ENCODE results near the gene PPP1R11. TPM values are rescaled to one million over a fixed set of nuclear protein-coding genes. Genes with fewer than 3 reads are reported as not detected.
"Not testable (repeated sequence)": the region's sequence is repeated elsewhere in the genome, so short reads cannot be mapped to it uniquely, and the experiment has no call there.

Gene PPP1R11
- total and polyA plus RNA-seq, 2 of the 4 experiments (the other 2 are of a cell fraction): 15.6 to 46.0 TPM

DNA sequence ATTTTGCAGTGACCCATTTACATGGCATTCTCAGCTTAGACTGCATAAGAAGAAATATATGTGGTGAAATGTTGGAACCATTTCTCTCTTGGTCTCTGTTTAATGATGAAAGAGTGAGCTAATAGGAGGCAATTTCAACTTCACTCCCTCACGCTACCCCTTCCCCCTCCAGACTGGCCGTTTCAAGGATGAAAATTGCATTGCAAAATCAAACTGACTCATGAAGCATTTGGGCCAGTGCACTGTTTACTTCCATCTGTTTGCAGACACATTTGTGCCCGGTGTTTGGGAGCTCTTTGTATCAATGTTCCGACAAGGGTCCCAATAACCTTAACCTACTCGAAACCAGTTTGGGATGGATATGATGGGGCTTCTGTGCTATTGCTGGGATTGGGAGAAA is 33.6 kb upstream of the PPP1R11 start:
- H3K4me3 ChIP-seq (ENCODE audit: insufficient read depth, low read depth, low read length); H3K4me1 ChIP-seq (ENCODE audit: control insufficient read depth, insufficient read depth, low read length); in situ Hi-C loops (cut with MboI; ENCODE audit: low sequenced_read_pairs); H3K9ac ChIP-seq (ENCODE audit: low read depth, low read length); H4K5ac ChIP-seq (ENCODE audit: low read depth, low read length); H4K8ac ChIP-seq (ENCODE audit: low read depth in 2 of 2, low read length in 2 of 2); H3K79me1 ChIP-seq (ENCODE audit: low read depth in 1 of 2, low read length in 2 of 2); H3K56ac ChIP-seq (ENCODE audit: extremely low read depth, insufficient read depth, low read length); H4K91ac ChIP-seq (ENCODE audit: insufficient read depth, low read depth, low read length); H3K36me3 ChIP-seq (ENCODE audit: control insufficient read depth, insufficient read depth, low read length); H3K27ac ChIP-seq (ENCODE audit: insufficient read depth, low read length); H3K23ac ChIP-seq (ENCODE audit: low read depth, low read length); H2AK9ac ChIP-seq (replicated peaks; ENCODE audit: low read depth, low read length, poor library complexity); H3K27me3 ChIP-seq (ENCODE audit: control insufficient read depth, insufficient read depth, low read length); H3K4me2 ChIP-seq (ENCODE audit: low read depth, low read length); H4K20me1 ChIP-seq (ENCODE audit: insufficient read depth, low read length); H3K9me3 ChIP-seq (ENCODE audit: control insufficient read depth, insufficient read depth, low read length); H2AFZ ChIP-seq (replicated peaks; ENCODE audit: low read length, poor library complexity); H3K18ac ChIP-seq (ENCODE audit: low read depth, low read length); H2BK15ac ChIP-seq (ENCODE audit: low read depth, low read length); H2AK5ac ChIP-seq (ENCODE audit: low read depth, low read length); H3K9me1 ChIP-seq (ENCODE audit: insufficient read depth, low read length); H3K14ac ChIP-seq (replicated peaks; ENCODE audit: low read depth, low read length); POLR2A ChIA-PET (ENCODE audit: unreplicated experiment); H2BK20ac ChIP-seq (ENCODE audit: low read depth, low read length); H2BK5ac ChIP-seq (ENCODE audit: low read depth, low read length, poor library complexity, severe bottlenecking); dilution Hi-C loops (cut with HindIII; ENCODE audit: low sequenced_read_pairs, unreplicated experiment); H3K4ac ChIP-seq (ENCODE audit: low read depth, low read length); BruUV-seq (replicated peaks); H2BK120ac ChIP-seq (ENCODE audit: low read depth, low read length): not testable (repeated sequence)
- intact Hi-C loops (cut with micrococcal nuclease): loop anchor here (5.0 kb wide), 1 partner anchor 1571 kb away; no protein-coding TSS in a partner anchor
- TF ChIP-seq FOS (IDR thresholded peaks at IDR 0.05; ENCODE audit: low read depth, low read length) (peak; percentile 12; the same call in 1 of the 2 replicates), CEBPB (IDR thresholded peaks at IDR 0.05; ENCODE audit: low read depth, low read length) (peak; percentile 76)
- ATAC-seq (ENCODE audit: low read depth) (peak; percentile 95), DNase-seq (peak; percentile 78)
- CTCF ChIA-PET: interaction anchor here (1.1 kb wide), 1 partner anchor 9 kb away, joined by 3 read pairs; no protein-coding TSS in a partner anchor
- WGBS, 2 experiments (ENCODE audit: extremely low coverage in 2 of 2, insufficient read length in 1 of 2): no CpG with 5 or more reads among the region's 5 CpGs

All from IMR-90 (cell line).